Gastrocnemius medialis (tissue), 4 donors: ENCODE data around the gene FYCO1.

Experiments
- CTCF ChIP-seq, 5 experiments: fragments of 450-650 bp in 3 of 5; fragments of 200-600 bp in 2 of 5; sonication (generic) in 2 of 5; IDR thresholded peaks in 4 of 5; conservative IDR thresholded peaks in 1 of 5; 1 replicate in 4 of 5; 2 replicates in 1 of 5; pipeline ENCODE4 v1.5.1; 2016 to 2019; ENCODE audit warnings: antibody characterized with exemption in 5 of 5, mild to moderate bottlenecking in 3 of 5, moderate library complexity in 3 of 5
- POLR2A ChIP-seq, 2 donors: fragments of 450-650 bp; IDR thresholded peaks; one replicate each; pipeline ENCODE4 v1.6.1; 2017; ENCODE audit warnings: antibody characterized with exemption in 2 of 2, mild to moderate bottlenecking in 2 of 2, moderate library complexity in 2 of 2

GRCh38 chr3:45942051-45942825, 53.4 kb downstream of the FYCO1 start:
- TF ChIP-seq POLR2A (IDR thresholded peaks at IDR 0.05) (no peak), CTCF (IDR thresholded peaks at IDR 0.05 in 4 of 5, conservative IDR thresholded peaks at IDR 0.05 in 1 of 5) (no peak)
